Suppressor macrophage (primary cell): ENCODE results near the gene ZNF839.
A peak's percentile ranks its signal among the peaks of the same experiment; 100 is the strongest.

Experiments used
- DNase-seq, 4 experiments: peaks; one replicate each; pipeline ENCODE4 v3.0.0-alpha.2; 2020 to 2022

The ZNF839 gene

GRCh38 chr14:102342238-102342637 is 22.7 kb downstream of the ZNF839 start:
- DNase-seq, result no peak

- DNase-seq, result no peak
Observed at GRCh38 chr14:102344084-102344483, 24.5 kb downstream of the ZNF839 start.

DNA sequence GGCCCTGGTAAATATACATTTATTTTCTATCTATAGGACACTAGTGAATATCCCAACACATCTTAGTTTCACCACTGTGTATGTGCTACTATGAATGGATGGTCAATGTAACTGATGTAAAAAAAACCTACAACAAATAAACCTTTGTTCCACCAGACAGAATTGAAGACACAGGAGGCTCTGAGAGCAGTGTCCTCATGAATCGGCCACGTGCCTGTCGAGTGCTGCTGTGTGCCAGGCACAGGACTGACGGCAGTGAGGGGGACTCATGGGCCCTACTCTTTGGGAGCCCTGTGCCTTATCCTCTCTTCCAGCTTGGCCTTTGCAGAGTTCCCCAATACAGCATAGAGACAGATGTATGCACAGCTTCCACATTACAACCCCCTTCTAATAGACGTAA is 24.9 kb downstream of the ZNF839 start:
- no peak for DNase-seq

- no peak for DNase-seq
Observed at GRCh38 chr14:102345232-102345631, 25.7 kb downstream of the ZNF839 start.

GRCh38 chr14:102346645-102347044 is 27.1 kb downstream of the ZNF839 start:
- no peak for DNase-seq

GRCh38 chr14:102348376-102348775 is 28.8 kb downstream of the ZNF839 start:
- DNase-seq, result no peak

- peak in 3 of 4 experiments; percentile 9 to 14 (median 10) for DNase-seq
Observed at GRCh38 chr14:102351023-102351422, 31.5 kb downstream of the ZNF839 start.

- DNase-seq, result peak in 2 of 4 experiments; percentile 25 to 34
Observed at GRCh38 chr14:102351593-102351992, 32.0 kb downstream of the ZNF839 start.

- no peak for DNase-seq
Observed at GRCh38 chr14:102352213-102352612, 32.7 kb downstream of the ZNF839 start.

GRCh38 chr14:102353126-102353619 is 33.6 kb downstream of the ZNF839 start:
- no peak for DNase-seq

DNA sequence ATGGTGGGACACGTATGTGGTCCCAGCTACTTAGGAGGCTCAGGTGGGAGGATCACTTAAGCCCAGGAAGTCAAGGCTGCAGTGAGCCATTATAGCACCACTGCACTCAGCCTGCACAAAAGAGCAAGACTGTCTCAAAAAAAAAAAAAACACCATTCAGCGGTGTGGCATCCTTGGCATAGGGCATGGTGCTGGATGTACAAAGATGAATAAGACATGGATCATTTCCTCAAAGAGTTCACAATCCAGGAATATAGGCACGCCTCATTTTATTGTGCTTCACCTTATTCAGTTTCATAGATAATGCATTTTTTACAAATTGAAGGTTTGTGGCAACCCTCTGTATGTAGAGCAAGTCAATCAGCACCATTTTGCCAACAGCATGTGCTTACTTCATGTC is 36.7 kb downstream of the ZNF839 start:
- DNase-seq, result no peak

DNA sequence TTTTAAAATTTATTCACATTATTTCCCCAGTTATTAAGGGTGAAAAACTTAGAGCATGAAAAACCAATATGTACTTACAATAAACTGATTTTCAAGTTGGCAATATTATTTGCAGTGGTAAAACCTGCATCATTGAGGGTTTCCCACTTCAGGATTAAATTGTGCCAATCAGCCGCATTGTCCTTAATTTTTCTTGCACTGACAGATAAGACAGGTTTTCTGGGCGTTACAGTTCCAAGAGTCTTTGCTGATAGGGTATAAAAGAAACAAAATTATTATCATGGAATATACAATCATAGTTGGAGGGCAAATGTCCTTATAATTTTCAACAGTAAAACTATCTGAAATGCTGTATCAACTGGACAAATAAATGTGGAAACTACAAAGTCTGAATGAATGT is 39.8 kb downstream of the ZNF839 start:
- no peak for DNase-seq

GRCh38 chr14:102360388-102360787 is 40.8 kb downstream of the ZNF839 start:
- DNase-seq, result no peak

DNA sequence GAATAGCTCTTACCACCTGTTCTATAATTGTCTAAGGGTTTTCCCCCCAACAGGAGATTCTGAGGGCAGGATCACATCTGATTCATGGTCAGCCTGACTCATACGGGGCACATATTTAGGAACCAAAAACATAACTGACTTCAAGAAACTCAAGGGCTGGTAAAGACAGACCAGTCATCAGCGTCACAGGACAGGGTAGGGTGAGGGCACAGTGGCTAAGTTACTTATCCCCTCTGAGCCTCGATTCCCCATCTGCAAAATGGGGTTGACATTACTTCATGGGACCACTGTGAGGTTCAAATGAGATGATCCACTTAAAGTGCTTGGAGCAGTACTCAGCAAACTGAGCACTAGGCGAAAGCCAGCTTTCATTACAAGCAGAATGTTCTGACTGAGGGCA is 42.5 kb downstream of the ZNF839 start:
- DNase-seq, result peak; percentile 67 to 84 (median 70)

DNA sequence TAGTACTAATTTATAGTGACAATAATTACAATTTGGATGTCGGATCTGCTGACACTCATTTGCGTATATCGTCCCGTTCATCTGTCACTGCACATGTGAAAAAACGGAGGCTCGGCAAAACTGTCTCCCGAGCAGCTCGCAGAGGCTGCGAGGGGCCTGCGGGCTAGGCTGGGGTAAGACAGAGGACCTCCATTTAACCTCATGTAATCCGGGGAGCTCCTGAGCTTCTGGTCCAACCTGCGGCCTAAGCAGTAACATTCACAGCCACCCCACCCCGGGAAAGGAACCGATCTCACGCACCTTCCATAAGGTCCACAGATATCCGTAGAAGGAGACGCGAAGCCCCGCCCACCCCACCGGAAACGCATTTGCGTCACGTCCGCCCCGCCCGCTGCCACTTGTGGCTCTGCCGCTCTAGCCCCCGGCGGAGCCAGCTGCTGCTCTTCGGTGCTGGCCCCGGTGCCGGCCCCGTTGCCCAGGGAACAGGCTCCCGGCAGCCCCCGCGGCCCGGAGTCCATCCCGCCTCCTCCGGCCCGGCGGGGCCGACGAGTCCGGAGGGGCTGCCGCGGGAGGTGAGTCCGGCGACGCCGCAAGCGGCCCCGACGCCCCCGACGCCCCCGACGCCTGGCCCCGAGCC is 43.1 kb downstream of the ZNF839 start, which contains the start of the genes CINP and TECPR2:
TSS of gene CINP (minus strand) at position 346 of the 637 bp plus-strand sequence. CDS start at position 307, 39 bp downstream.
TSS of gene TECPR2 (plus strand) at position 397 of the 637 bp plus-strand sequence. CDS start 13,781 bp downstream, outside the sequence.
- DNase-seq, result peak; percentile 97 to 99 (median 98)

DNA sequence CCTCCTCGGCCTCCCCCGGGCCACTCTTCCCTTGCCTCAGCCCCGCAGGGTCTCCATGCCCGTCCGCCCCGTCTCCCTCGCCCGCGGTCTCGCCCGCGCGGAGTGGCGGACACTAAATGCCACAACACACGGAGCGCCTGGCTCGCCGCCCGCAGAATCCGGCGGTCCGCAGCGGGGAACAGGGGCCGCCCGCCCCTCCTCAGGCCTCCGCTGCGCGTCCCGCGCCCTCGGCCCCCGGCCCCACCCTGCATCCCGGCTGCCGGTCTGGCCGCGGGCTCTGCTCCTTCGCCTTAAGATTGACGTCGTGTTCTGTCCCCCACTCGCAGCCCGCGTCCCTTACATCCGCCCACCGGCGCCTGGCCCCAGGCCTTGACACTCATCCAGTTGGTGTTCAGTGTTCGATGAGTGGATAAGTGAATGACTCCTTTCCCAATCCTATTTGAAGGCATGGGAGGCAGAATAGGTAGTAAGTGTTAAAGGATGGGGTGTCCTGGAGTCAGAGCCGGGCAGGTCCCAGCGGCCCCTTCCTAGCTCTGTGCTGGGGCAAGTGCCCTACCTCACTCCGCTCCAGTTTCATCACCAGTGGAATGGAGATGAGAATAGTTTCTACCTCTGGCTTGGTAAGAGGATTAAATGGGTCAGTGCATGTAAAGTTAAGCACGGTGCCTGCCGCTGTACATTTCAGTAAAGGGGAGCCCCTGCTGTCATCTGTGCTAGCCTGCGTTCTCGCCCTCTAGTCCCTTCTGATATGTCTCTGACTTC is 43.8 kb downstream of the ZNF839 start:
- peak; percentile 22 to 62 (median 43) for DNase-seq

DNA sequence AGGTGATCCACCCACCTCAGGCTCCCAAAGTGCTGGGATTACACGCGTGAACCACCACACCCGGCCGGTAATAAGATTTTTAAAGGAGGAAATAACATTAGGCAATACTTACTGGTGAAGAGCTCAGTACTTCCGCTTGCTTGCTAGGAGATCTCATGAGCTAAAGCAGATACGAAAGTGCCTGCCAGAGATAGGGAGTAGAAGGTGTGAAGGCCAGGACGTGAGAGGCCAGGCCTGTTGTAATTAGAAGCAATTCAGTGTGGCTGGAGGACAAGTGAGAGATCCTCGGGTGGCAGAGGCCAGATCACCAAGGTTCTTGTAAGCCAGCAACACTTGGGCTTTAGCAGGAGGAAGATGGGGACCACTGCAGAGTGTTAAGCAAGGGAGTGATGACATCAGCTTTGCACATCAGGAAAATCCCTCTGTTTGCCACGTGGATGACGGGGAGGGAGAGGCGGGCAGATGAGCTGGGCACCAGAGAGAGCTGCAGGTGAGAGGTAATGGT is 50.8 kb downstream of the ZNF839 start:
- DNase-seq, result peak; percentile 60 to 86 (median 80)

GRCh38 chr14:102371361-102371760 is 51.8 kb downstream of the ZNF839 start:
- no peak for DNase-seq

GRCh38 chr14:102373110-102373509 is 53.6 kb downstream of the ZNF839 start:
- no peak for DNase-seq

- no peak for DNase-seq
Observed at GRCh38 chr14:102374264-102374663, 54.7 kb downstream of the ZNF839 start.

- DNase-seq, result peak in 3 of 4 experiments; percentile 15 to 53 (median 37)
Observed at GRCh38 chr14:102375119-102375518, 55.6 kb downstream of the ZNF839 start.

GRCh38 chr14:102377696-102378095 is 58.1 kb downstream of the ZNF839 start:
- no peak for DNase-seq

DNA sequence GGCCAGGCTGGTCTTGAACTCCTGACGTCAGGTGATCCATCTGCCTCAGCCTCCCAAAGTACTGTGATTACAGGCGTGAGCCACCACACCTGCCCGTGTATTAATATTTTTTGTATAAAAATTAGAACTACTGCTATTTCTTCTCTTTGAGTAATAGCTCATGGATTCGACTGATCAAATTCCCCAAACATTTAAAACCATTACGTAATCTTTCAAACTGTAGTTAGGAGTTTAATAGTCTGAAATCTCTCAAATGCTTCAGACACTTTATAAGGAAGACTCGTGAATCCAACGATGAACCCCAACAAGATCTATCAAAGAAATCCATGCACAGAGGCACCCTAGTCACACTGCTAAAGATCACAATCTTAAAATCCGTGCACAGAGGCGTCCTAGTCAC is 59.3 kb downstream of the ZNF839 start:
- no peak for DNase-seq
